Muscle layer of colon (tissue), 2 donors: ENCODE data around the gene PXDN.
A peak's percentile ranks its signal among the peaks of the same experiment; 100 is the strongest.

Experiments
- H3K27ac ChIP-seq: one replicate; pipeline ENCODE4 v1.7.0; 2013; ENCODE audit warnings: low read depth, mild to moderate bottlenecking, low read length, moderate library complexity
- H3K27me3 ChIP-seq, 2 donors: one replicate each; pipeline ENCODE4 v1.7.0; 2013; ENCODE audit warnings: low read length in 2 of 2, mild to moderate bottlenecking in 2 of 2; ENCODE audit not compliant: insufficient read depth in 2 of 2, control insufficient read depth in 1 of 2
- H3K36me3 ChIP-seq: one replicate; pipeline ENCODE4 v1.7.0; 2013; ENCODE audit warnings: mild to moderate bottlenecking, low read length; ENCODE audit not compliant: insufficient read depth
- H3K4me1 ChIP-seq: one replicate; pipeline ENCODE4 v1.7.0; 2013; ENCODE audit warnings: mild to moderate bottlenecking, low read length; ENCODE audit not compliant: insufficient read depth
- H3K4me3 ChIP-seq, 2 donors: one replicate each; pipeline ENCODE4 v1.7.0; 2013; ENCODE audit warnings: low read length in 2 of 2, low read depth in 1 of 2, mild to moderate bottlenecking in 1 of 2, moderate library complexity in 1 of 2
- H3K9ac ChIP-seq: one replicate; pipeline ENCODE4 v1.7.0; 2013; ENCODE audit warnings: low read length
- H3K9me3 ChIP-seq: one replicate; pipeline ENCODE4 v1.7.0; 2013; ENCODE audit warnings: mild to moderate bottlenecking, low read length
- donor health status: abdominal sarcoma.
- donor health status: Adenocarcinoma of cecum.

The PXDN gene

GRCh38 chr2:1601067-1601412, 143.3 kb downstream of the PXDN start:
- no peak overlapping the region for H3K4me3 ChIP-seq
- H3K27ac ChIP-seq: no peak overlapping the region
- H3K27me3 ChIP-seq: no peaks in the 10 kb centered on the region
- H3K4me1 ChIP-seq: no peaks in the 10 kb centered on the region
- no peak overlapping the region for H3K9ac ChIP-seq
- H3K9me3 ChIP-seq: no peaks in the 10 kb centered on the region
- no peaks in the 10 kb centered on the region for H3K36me3 ChIP-seq

DNA sequence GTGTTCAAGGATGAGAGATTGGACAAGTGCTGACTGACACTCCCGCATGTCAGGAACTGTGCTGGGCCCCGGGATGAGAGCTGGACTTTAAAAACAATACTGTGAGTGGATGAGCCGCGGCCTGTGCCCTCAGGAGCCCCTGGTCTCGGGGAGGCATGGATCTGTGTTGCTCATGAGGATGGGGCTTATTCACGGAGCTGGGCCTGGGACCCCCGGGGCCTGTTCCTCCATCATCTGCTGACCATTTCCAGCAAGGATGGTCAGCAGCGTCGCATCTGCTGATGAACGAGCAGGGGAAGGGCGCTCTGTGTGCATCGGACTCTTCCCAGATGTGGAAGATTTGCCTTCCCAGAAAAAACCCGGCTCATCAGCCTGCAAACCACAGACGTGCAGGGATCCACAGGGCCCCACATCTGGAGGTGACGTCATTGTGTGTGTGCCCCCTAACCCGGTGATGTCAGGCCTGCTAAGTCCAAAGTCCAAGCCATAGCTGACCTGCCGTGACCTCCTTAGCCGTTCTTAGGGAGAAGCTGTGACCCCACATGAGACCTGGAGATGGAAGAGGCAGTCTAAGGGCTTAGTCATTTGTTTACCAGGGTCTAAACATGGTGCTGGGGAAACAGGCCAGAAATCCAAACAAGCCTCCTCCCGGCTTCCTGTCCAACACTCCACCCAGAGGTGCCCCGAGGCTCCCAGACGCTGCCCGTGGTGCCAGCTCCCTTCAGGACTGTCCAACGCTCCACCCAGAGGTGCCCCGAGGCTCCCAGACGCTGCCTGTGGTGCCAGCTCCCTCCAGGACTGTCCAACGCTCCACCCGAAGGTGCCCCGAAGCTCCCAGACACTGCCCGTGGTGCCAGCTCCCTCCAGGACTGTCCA, 143.9 kb downstream of the PXDN start:
- Histone ChIP-seq H3K27me3 (no peaks in the 10 kb centered on the region), H3K27ac (no peak overlapping the region)

GRCh38 chr2:1599301-1600085, 144.8 kb downstream of the PXDN start:
- Histone ChIP-seq H3K27me3 (no peaks in the 10 kb centered on the region), H3K4me1 (no peaks in the 10 kb centered on the region), H3K9ac (no peak overlapping the region), H3K9me3 (no peaks in the 10 kb centered on the region), H3K36me3 (no peaks in the 10 kb centered on the region), H3K4me3 (no peak overlapping the region), H3K27ac (no peak overlapping the region)

More for the DNA sequence above, 143.9 kb downstream of the PXDN start:
- H3K36me3 ChIP-seq: no peaks in the 10 kb centered on the region
- no peaks in the 10 kb centered on the region for H3K4me1 ChIP-seq
- H3K9me3 ChIP-seq: no peaks in the 10 kb centered on the region
- no peak overlapping the region for H3K4me3 ChIP-seq
- H3K9ac ChIP-seq: no peak overlapping the region

DNA sequence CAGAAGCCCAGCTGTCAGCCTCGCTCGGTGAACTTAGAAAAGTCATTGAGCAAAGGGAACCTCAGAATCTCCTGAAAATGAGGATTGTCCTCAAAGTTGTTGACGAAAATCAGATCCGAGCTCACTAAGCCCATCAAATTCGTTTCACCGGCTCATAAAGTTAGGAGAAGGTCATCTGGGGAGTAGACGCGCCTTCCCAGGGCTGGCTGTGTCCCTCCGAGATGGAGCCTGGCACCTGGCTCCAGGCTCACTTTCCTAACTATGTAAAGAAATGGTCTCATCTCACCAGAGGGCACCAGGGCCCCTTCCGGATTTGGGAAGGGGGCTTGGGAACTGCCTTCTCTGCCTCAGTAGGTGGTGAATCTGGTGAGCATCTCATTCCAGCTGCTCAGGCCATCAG, 145.5 kb downstream of the PXDN start:
- no peak overlapping the region for H3K27ac ChIP-seq
- no peak overlapping the region for H3K4me3 ChIP-seq
- H3K9ac ChIP-seq: no peak overlapping the region
- no peaks in the 10 kb centered on the region for H3K27me3 ChIP-seq
- peaks cover 6% of the 10 kb centered on the region for H3K4me1 ChIP-seq
- H3K9me3 ChIP-seq: no peaks in the 10 kb centered on the region
- no peaks in the 10 kb centered on the region for H3K36me3 ChIP-seq

GRCh38 chr2:1598041-1598710, 146.1 kb downstream of the PXDN start:
- Histone ChIP-seq H3K4me1 (peaks cover 12% of the 10 kb centered on the region), H3K36me3 (no peaks in the 10 kb centered on the region), H3K9me3 (no peaks in the 10 kb centered on the region), H3K9ac (no peak overlapping the region), H3K27ac (no peak overlapping the region), H3K4me3 (no peak overlapping the region), H3K27me3 (no peaks in the 10 kb centered on the region)

GRCh38 chr2:1595274-1595673, 149.0 kb downstream of the PXDN start:
- H3K27ac ChIP-seq: no peak overlapping the region
- H3K4me1 ChIP-seq: peaks cover 21% of the 10 kb centered on the region
- no peak overlapping the region for H3K4me3 ChIP-seq
- H3K27me3 ChIP-seq: peaks cover 0 to 6% of the 10 kb centered on the region in 2 donors
- H3K9me3 ChIP-seq: no peaks in the 10 kb centered on the region
- H3K36me3 ChIP-seq: no peaks in the 10 kb centered on the region
- H3K9ac ChIP-seq: no peak overlapping the region

GRCh38 chr2:1594373-1595171, 149.7 kb downstream of the PXDN start:
- no peak overlapping the region for H3K9ac ChIP-seq
- H3K36me3 ChIP-seq: no peaks in the 10 kb centered on the region
- H3K4me3 ChIP-seq: no peak overlapping the region
- peaks cover 0 to 6% of the 10 kb centered on the region in 2 donors for H3K27me3 ChIP-seq
- peaks cover 21% of the 10 kb centered on the region for H3K4me1 ChIP-seq
- H3K9me3 ChIP-seq: no peaks in the 10 kb centered on the region
- no peak overlapping the region for H3K27ac ChIP-seq

GRCh38 chr2:1594123-1594372, 150.3 kb downstream of the PXDN start:
- no peak overlapping the region for H3K4me3 ChIP-seq
- no peaks in the 10 kb centered on the region for H3K36me3 ChIP-seq
- peaks cover 0 to 6% of the 10 kb centered on the region in 2 donors for H3K27me3 ChIP-seq
- H3K27ac ChIP-seq: peak overlapping the region; percentile 46
- peaks cover 21% of the 10 kb centered on the region for H3K4me1 ChIP-seq
- H3K9me3 ChIP-seq: no peaks in the 10 kb centered on the region
- no peak overlapping the region for H3K9ac ChIP-seq

DNA sequence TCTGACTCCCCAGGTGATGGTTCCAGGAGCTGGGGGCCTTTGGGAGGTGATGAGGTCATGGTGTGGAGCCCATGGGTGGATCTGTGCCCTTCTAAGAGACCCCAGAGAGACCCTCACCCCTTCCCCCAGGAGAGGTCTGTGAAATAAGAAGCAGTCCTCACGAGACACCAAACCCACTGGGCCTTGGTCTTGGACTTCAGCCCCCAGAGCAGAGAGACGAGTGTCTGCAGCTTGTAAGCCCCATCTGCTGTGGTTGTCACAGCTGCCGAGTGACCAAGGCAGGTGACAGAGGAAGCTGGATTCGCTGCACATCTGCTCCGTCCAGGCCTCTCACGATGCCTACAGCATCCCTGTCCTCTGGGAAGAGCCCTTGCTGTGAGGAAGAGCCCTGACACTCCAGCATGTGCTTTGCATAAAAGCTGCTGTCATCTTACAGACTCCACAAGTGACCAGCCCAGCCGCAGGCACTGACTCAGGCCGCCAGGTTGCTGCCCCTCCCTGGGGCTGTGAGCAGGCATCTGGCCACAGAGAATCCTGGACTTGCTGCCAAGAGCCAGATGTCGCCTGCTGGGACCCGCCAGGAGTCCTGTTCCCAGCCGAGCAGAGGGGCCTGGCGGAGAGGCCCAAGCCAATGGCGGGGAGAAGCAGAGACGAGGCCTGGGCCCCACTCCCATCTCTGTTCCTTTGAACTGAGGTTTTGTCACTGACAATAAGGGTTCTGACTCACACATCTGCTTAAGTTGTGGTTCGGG, 150.8 kb downstream of the PXDN start:
- H3K27me3 ChIP-seq: peaks cover 0 to 6% of the 10 kb centered on the region in 2 donors
- H3K36me3 ChIP-seq: no peaks in the 10 kb centered on the region
- peak overlapping the region; percentile 46 for H3K27ac ChIP-seq
- peaks cover 21% of the 10 kb centered on the region for H3K4me1 ChIP-seq
- H3K4me3 ChIP-seq: no peak overlapping the region
- H3K9ac ChIP-seq: no peak overlapping the region
- H3K9me3 ChIP-seq: no peaks in the 10 kb centered on the region

DNA sequence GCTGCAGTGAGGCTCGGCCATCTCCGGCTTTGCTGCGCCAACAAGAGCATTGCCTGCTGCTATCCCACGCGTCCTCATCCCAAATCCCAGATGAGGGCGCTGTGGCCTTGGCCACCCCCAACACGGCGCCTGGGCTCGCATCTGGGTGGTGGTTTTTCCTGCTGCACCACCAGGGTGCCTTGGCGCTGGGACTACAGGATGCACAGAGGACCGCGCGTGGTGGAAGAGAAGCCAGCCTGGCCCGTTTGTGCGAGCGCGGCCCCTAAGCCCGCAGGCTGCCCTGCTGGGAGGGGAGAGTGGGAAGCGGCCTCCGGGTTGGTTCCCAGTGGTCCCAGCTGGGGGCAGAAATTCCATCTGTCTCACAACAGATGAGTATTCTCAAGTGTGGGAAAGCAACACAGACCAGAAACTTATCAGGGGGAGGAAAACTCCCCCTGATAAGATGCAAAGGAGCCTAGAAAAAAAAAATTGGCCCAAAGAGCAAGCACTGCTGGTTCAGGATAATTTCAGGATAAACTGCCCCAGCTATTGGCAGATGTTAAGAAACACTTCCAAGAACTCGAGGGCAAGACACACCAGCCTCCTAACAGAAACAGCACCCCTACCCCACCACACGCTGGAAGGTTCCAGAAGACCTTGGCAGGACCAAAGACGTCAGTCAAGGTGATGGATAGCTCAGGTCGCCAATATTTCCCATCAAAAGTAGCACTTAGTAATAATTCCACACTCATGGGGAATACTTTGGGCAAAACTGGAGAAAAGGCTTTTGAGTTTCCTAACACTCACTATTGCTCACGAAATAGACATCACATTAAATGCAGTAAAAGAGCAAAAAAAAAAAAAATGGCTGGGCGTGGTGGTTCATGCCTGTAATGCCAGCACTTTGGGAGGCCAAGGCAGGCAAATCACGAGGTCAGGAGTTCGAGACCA, 152.1 kb downstream of the PXDN start:
- H3K9me3 ChIP-seq: no peaks in the 10 kb centered on the region
- no peaks in the 10 kb centered on the region for H3K36me3 ChIP-seq
- no peak overlapping the region for H3K4me3 ChIP-seq
- peaks cover 21% of the 10 kb centered on the region for H3K4me1 ChIP-seq
- peaks cover 0 to 6% of the 10 kb centered on the region in 2 donors for H3K27me3 ChIP-seq
- peak overlapping the region; percentile 7 for H3K27ac ChIP-seq
- no peak overlapping the region for H3K9ac ChIP-seq
